T-cell (primary cell): ENCODE results near the gene TRAFD1. TPM values are rescaled to one million over a fixed set of nuclear protein-coding genes. Genes with fewer than 3 reads are reported as not detected.
A peak's percentile ranks its signal among the peaks of the same experiment; 100 is the strongest.
"Not testable (repeated sequence)": the region's sequence is repeated elsewhere in the genome, so short reads cannot be mapped to it uniquely, and the experiment has no call there.

Source experiments
- ATAC-seq, 4 experiments: fragments of 200-7000 bp in 3 of 4; fragments of 150-1000 bp in 1 of 4; cut with Tn5 transposase; replicated peaks in 1 of 4; 1 replicate in 3 of 4; 2 replicates in 1 of 4; pipeline ENCODE4 v1.10.0; 2021; ENCODE audit warnings: moderate library complexity in 3 of 4, mild to moderate bottlenecking in 2 of 4, moderate number of reproducible peaks in 1 of 4
- CTCF ChIA-PET, 2 donors: fragments of 300-600 bp; sonication (Branson Sonifier 250); formaldehyde crosslinking; loops; one replicate each; lab custom pipeline; 2022; ENCODE audit warnings: antibody characterized with exemption in 2 of 2; lab: Charles Lee
- POLR2A ChIA-PET, 2 donors: fragments of 300-600 bp; sonication (Branson Sonifier 250); formaldehyde crosslinking; loops; one replicate each; lab custom pipeline; 2022; ENCODE audit warnings: antibody characterized with exemption in 2 of 2; lab: Charles Lee
- DNase-seq, 35 experiments: peaks; one replicate each; pipeline versions ENCODE4 v3.0.0 to v3.0.0-alpha.2; 2013 to 2023
- H3K27ac ChIP-seq: one replicate; pipeline ENCODE4 v1.5.1; 2013; ENCODE audit warnings: low read length
- H3K27me3 ChIP-seq, 2 experiments: replicated peaks in 1 of 2; 1 replicate in 1 of 2; 2 replicates in 1 of 2; pipeline versions ENCODE4 v1.6.1 to v1.7.0; 2013; ENCODE audit warnings: low read length in 1 of 2, mixed read lengths in 1 of 2; ENCODE audit not compliant: control insufficient read depth in 2 of 2, insufficient read depth in 2 of 2; ENCODE audit errors: extremely low read depth in 1 of 2
- H3K36me3 ChIP-seq, 2 donors: 1 replicate in 1 of 2; 2 replicates in 1 of 2; pipeline versions ENCODE4 v1.6.1 to v1.7.0; 2013; ENCODE audit warnings: low read length in 1 of 2; ENCODE audit not compliant: control insufficient read depth in 2 of 2, insufficient read depth in 1 of 2; ENCODE audit errors: extremely low read depth in 1 of 2
- H3K4me1 ChIP-seq, 2 experiments: 1 replicate in 1 of 2; 2 replicates in 1 of 2; pipeline versions ENCODE4 v1.6.1 to v1.7.0; 2013; ENCODE audit warnings: low read length in 2 of 2, mixed read lengths in 1 of 2; ENCODE audit not compliant: insufficient read depth in 2 of 2, control insufficient read depth in 1 of 2; ENCODE audit errors: extremely low read depth in 1 of 2
- H3K4me3 ChIP-seq, 2 donors: 1 replicate in 1 of 2; 2 replicates in 1 of 2; pipeline versions ENCODE4 v1.5.1 to v1.7.0; 2013; ENCODE audit warnings: mild to moderate bottlenecking in 2 of 2, low read length in 1 of 2, moderate library complexity in 1 of 2; ENCODE audit not compliant: control insufficient read depth in 1 of 2; ENCODE audit errors: extremely low read depth in 1 of 2
- H3K9me3 ChIP-seq: 2 replicates; pipeline ENCODE4 v1.7.0; 2013
- H3K27ac Mint-ChIP-seq, 2 donors: one replicate each; pipeline ENCODE4 v1.8.0; 2020 to 2021; ENCODE audit warnings: mild to moderate bottlenecking in 2 of 2, mixed read lengths in 2 of 2
- H3K27me3 Mint-ChIP-seq, 2 donors: one replicate each; pipeline ENCODE4 v1.8.0; 2021 to 2022; ENCODE audit warnings: mixed read lengths in 2 of 2
- H3K36me3 Mint-ChIP-seq: one replicate; pipeline ENCODE4 v1.8.0; 2021; ENCODE audit warnings: mixed read lengths
- H3K4me1 Mint-ChIP-seq, 3 donors: one replicate each; pipeline ENCODE4 v1.8.0; 2020 to 2022; ENCODE audit warnings: mixed read lengths in 3 of 3, mild to moderate bottlenecking in 1 of 3
- H3K4me3 Mint-ChIP-seq, 3 donors: one replicate each; pipeline ENCODE4 v1.8.0; 2020 to 2022; ENCODE audit warnings: mild to moderate bottlenecking in 3 of 3, mixed read lengths in 3 of 3, moderate library complexity in 3 of 3
- H3K9me3 Mint-ChIP-seq, 3 donors: one replicate each; pipeline ENCODE4 v1.8.0; 2020 to 2022; ENCODE audit warnings: mixed read lengths in 3 of 3
- WGBS: methylation state at CpG from one replicate; pipeline ENCODE4 v1.1.5; 2013; ENCODE audit warnings: missing lambda C conversion rate; ENCODE audit not compliant: insufficient coverage; 5-methylcytosine and 5-hydroxymethylcytosine counted together
- total RNA-seq, 35 experiments: library from RNA in 6 of 35; stranded (reverse) in 6 of 35; fragments of 120-200 nt in 1 of 35; gene quantifications; one replicate each; pipeline versions ENCODE4 v1.2.1 to v1.2.4 and lab custom pipeline; 2013 to 2026

The TRAFD1 gene
- total RNA-seq, 5 donors from 2014 or later (not counting 1 experiment from before 2014, with no cell fraction given): 26.4 to 39.9 (median 36.9) TPM

- Mint-ChIP-seq H3K9me3 (no peaks in the 10 kb centered on the region), H3K4me1 (peaks cover 0 to 7% (median 2%) of the 10 kb centered on the region in 3 donors), H3K27ac (peak overlapping the region in 1 of 2 donors; percentile 62), H3K4me3 (no peak overlapping the region), H3K27me3 (no peaks in the 10 kb centered on the region), H3K36me3 (peaks cover 63% of the 10 kb centered on the region)
- POLR2A ChIA-PET: no interaction called here
- peaks cover 15 to 86% of the 10 kb centered on the region in 2 donors for H3K36me3 ChIP-seq
- CTCF ChIA-PET: no interaction called here
- ATAC-seq (no peak), DNase-seq (peak in 1 of 35 experiments; percentile 2)
- H3K27me3 ChIP-seq: no peaks in the 10 kb centered on the region
- H3K9me3 ChIP-seq: no peaks in the 10 kb centered on the region
- H3K27ac ChIP-seq: no peak overlapping the region
- no peaks in the 10 kb centered on the region for H3K4me1 ChIP-seq
- WGBS: 98% methylated on average over 5 of the region's 5 CpGs
- H3K4me3 ChIP-seq: no peak overlapping the region
These were observed 24.2 kb downstream of the TRAFD1 start for GRCh38 chr12:112149596-112149995.

GRCh38 chr12:112151766-112152541 is 26.6 kb downstream of the TRAFD1 start:
- H3K36me3 ChIP-seq: peaks cover 14 to 65% of the 10 kb centered on the region in 2 donors
- 94% methylated on average over 7 of the region's 11 CpGs for WGBS
- H3K4me3 ChIP-seq: no peak overlapping the region
- Mint-ChIP-seq H3K4me1 (peaks cover 4 to 7% (median 5%) of the 10 kb centered on the region in 3 donors), H3K27ac (peak overlapping the region; percentile 39 to 71), H3K9me3 (peaks cover 6 to 19% (median 13%) of the 10 kb centered on the region in 3 donors), H3K36me3 (peaks cover 68% of the 10 kb centered on the region), H3K4me3 (no peak overlapping the region), H3K27me3 (no peaks in the 10 kb centered on the region)
- H3K9me3 ChIP-seq: no peaks in the 10 kb centered on the region
- no peak overlapping the region for H3K27ac ChIP-seq
- ChIA-PET CTCF (interaction anchor here in 1 of 2 donors (0.5 kb wide), 1 partner anchor 46 kb away, joined by 7 read pairs; no protein-coding TSS in a partner anchor), POLR2A (interaction anchor here in 1 of 2 donors (0.5 kb wide), 1 partner anchor 212 kb away, joined by 3 read pairs; no protein-coding TSS in a partner anchor)
- no peaks in the 10 kb centered on the region for H3K4me1 ChIP-seq
- DNase-seq: peak in 1 of 35 experiments; percentile 9
- H3K27me3 ChIP-seq: no peaks in the 10 kb centered on the region
- ATAC-seq: no peak

DNA sequence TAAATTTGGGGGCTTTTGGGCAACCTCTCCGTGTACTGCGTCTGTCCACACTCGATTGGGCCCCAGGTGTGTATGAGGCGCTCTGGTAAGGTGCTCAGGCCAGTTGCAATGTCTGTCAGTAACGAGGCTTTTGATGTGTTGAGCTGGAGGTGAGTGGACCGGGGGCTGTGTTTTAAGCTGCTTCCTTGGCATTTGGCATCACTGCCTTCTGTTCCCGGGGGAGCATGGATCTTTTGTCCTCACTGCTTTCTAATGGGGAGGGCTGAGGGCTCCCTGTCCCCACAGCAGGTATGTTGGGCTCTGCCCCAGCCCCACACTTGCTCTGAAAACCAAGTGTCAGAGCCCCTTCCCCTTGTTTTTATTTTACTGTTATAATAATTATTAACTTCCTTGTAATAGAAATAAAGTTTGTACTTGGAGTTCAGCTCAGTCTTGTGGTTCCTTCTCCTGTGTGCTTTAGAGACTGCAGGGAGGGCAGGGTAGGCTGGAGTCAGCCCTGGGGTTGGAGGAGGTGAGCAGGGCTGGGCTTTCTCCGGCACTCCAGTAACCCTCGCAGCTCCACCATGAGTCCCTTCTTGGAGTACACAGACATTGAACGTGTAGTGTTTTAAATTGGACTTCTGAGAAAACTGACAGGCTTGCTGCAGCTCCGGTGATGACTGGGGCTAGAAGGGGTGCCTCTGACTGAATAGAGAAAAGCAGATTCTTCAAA is 28.0 kb downstream of the TRAFD1 start:
- Histone ChIP-seq H3K27ac (no peak overlapping the region), H3K4me3 (no peak overlapping the region), H3K9me3 (no peaks in the 10 kb centered on the region), H3K4me1 (peaks cover 0 to 3% of the 10 kb centered on the region in 2 experiments), H3K27me3 (no peaks in the 10 kb centered on the region), H3K36me3 (peaks cover 13 to 58% of the 10 kb centered on the region in 2 donors)
- peak in 1 of 35 experiments; percentile 5 for DNase-seq
- ATAC-seq: no peak
- peaks cover 17% of the 10 kb centered on the region in 3 donors for H3K4me1 Mint-ChIP-seq
- CTCF ChIA-PET: no interaction called here
- H3K4me3 Mint-ChIP-seq: no peak overlapping the region
- POLR2A ChIA-PET: no interaction called here
- peak overlapping the region; percentile 23 to 46 for H3K27ac Mint-ChIP-seq
- H3K27me3 Mint-ChIP-seq: no peaks in the 10 kb centered on the region
- peaks cover 76% of the 10 kb centered on the region for H3K36me3 Mint-ChIP-seq
- WGBS: 95% methylated on average over 11 of the region's 11 CpGs
- peaks cover 18 to 33% (median 22%) of the 10 kb centered on the region in 3 donors for H3K9me3 Mint-ChIP-seq

GRCh38 chr12:112153893-112154219 is 28.5 kb downstream of the TRAFD1 start:
- ChIA-PET POLR2A (no interaction called here), CTCF (no interaction called here)
- no peak overlapping the region for H3K27ac ChIP-seq
- DNase-seq: no peak
- 100% methylated on average over 4 of the region's 8 CpGs for WGBS
- H3K36me3 Mint-ChIP-seq: peaks cover 76% of the 10 kb centered on the region
- no peak overlapping the region for H3K4me3 ChIP-seq
- no peak overlapping the region for H3K4me3 Mint-ChIP-seq
- peaks cover 19 to 34% (median 22%) of the 10 kb centered on the region in 3 donors for H3K9me3 Mint-ChIP-seq
- H3K4me1 Mint-ChIP-seq: peaks cover 21 to 22% (median 22%) of the 10 kb centered on the region in 3 donors
- peaks cover 0 to 8% of the 10 kb centered on the region in 2 experiments for H3K4me1 ChIP-seq
- no peaks in the 10 kb centered on the region for H3K27me3 ChIP-seq
- H3K27me3 Mint-ChIP-seq: no peaks in the 10 kb centered on the region
- peak overlapping the region; percentile 23 to 46 for H3K27ac Mint-ChIP-seq
- H3K36me3 ChIP-seq: peaks cover 8 to 53% of the 10 kb centered on the region in 2 donors
- no peak for ATAC-seq
- no peaks in the 10 kb centered on the region for H3K9me3 ChIP-seq

DNA sequence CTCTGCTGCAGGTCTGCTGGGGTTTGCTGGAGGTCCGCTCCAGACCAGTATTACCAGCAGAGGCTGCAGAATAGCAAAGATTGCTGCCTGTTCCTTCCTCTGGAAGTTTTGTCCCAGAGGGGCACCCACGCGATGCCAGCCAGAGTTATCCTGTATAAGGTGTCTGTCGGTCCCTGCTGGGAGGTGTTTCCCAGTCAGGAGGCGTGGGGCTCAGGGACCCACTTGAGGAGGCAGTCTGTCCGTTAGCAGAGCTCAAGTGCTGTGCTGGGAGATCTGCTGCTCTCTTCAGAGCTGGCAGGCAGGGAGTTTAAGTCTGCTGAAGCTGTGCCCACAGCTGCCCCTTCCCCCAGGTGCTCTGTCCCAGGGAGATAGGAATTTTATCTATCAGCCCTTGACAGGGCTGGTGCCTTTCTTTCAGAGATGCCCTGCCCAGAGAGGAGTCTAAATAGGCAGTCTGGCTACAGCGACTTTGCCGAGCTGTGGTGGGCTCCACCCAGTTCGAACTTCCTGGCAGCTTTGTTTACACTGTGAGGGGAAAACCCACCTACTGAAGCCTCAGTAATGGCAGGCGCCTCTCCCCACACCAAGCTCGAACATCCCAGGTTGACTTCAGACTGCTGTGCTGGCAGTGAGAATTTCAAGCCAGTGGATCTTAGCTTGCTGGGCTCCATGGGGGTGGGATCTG is 33.2 kb downstream of the TRAFD1 start:
- H3K9me3 ChIP-seq, H3K27me3 Mint-ChIP-seq, CTCF ChIA-PET, H3K27me3 ChIP-seq, H3K4me3 ChIP-seq: not testable (repeated sequence)
- peaks cover 0 to 22% of the 10 kb centered on the region in 2 experiments for H3K4me1 ChIP-seq
- DNase-seq (peak in 34 of 35 experiments; percentile 8 to 63 (median 42)), ATAC-seq (peak; percentile 78 to 93 (median 88))
- Mint-ChIP-seq H3K4me1 (peaks cover 27 to 35% (median 33%) of the 10 kb centered on the region in 3 donors), H3K9me3 (peaks cover 19 to 39% (median 22%) of the 10 kb centered on the region in 3 donors), H3K36me3 (peaks cover 89% of the 10 kb centered on the region), H3K4me3 (peak overlapping the region in 2 of 3 donors; percentile 46 to 70), H3K27ac (peak overlapping the region; percentile 89 to 93)
- POLR2A ChIA-PET: interaction anchor here in 1 of 2 donors (0.6 kb wide), 1 partner anchor 1727 kb away, joined by 10 read pairs; no protein-coding TSS in a partner anchor
- peaks cover 13 to 31% of the 10 kb centered on the region in 2 donors for H3K36me3 ChIP-seq
- WGBS: 98% methylated on average over 6 of the region's 11 CpGs
- H3K27ac ChIP-seq: peak overlapping the region; percentile 55

DNA sequence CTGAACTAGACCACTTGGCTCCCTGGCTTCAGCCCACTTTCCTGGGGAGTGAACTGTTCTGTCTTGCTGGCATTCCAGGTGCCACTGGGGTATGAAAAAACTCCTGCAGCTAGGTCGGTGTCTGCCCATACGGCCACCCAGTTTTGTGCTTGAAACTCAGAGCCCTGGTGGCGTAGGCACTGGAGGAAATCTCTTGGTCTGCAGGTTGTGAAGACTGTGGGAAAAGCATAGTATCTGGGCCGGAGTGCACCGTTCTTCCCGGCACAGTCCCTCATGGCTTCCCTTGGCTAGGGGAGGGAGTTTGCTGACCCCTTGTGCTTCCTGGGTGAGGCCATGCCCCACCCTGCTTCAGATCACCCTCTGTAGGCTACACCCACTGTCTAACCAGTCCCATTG is 33.8 kb downstream of the TRAFD1 start:
- 100% methylated on average over 3 of the region's 6 CpGs for WGBS
- CTCF ChIA-PET: no interaction called here
- peak overlapping the region in 1 of 3 donors; percentile 70 for H3K4me3 Mint-ChIP-seq
- H3K27ac Mint-ChIP-seq: peak overlapping the region; percentile 89 to 93
- DNase-seq (no peak), ATAC-seq (no peak)
- peaks cover 27 to 35% (median 33%) of the 10 kb centered on the region in 3 donors for H3K4me1 Mint-ChIP-seq
- H3K9me3 Mint-ChIP-seq: peaks cover 19 to 39% (median 22%) of the 10 kb centered on the region in 3 donors
- H3K27me3 ChIP-seq: no peaks in the 10 kb centered on the region
- H3K36me3 ChIP-seq: peaks cover 17 to 27% of the 10 kb centered on the region in 2 donors
- no peaks in the 10 kb centered on the region for H3K9me3 ChIP-seq
- no peaks in the 10 kb centered on the region for H3K27me3 Mint-ChIP-seq
- no peak overlapping the region for H3K4me3 ChIP-seq
- H3K36me3 Mint-ChIP-seq: peaks cover 84% of the 10 kb centered on the region
- POLR2A ChIA-PET: no interaction called here
- peaks cover 0 to 22% of the 10 kb centered on the region in 2 experiments for H3K4me1 ChIP-seq
- H3K27ac ChIP-seq: peak overlapping the region; percentile 55
